Measurements from ENCODE around the gene IKZF3.
"Not testable (repeated sequence)": the region's sequence is repeated elsewhere in the genome, so short reads cannot be mapped to it uniquely, and the experiment has no call there.

IKZF3 gene
- total RNA-seq, result 189 to 301 (median 256) reads per million in 3 experiments

DNA sequence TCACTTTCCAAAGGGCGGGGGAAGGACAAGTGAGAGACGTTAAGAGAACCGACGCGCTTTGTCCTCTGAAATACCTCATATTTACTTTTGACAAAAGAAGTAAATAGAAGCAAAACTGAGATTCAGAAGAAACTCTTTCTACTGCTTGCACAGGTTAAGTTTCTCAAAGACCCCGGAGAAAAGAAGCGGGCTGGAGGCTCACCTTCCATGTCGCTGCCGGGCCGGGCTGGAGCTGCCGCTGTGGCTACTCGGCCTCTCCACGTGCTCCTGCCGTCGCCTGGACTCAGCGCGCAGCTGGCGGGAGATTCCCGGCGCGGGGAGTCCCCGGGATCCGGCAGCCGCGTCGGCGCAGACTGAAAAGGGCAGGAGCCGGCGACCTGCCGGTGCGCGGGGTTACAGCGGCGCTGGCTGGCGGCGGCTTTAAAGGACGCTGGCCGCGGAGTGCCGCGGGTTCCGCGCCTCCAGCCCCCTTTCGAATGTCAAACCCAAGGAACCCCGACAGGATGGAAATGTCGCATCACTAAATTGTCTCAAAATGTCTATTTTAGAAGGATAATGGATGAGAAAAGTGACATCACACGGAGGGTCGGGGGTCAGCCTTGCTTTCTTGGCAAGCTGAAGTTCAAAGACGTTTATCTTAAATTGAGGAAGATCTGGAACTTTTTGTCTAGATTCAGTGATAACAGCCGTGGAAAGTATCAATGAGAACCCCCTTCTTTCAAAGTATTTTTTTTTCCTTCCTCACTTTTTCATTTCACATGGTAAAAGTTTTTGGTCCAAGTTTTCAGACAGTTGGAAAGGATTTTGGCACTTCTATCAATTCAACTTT, at the start of gene IKZF3:
Gene IKZF3, minus strand, starts transcription at position 395 of the 829 bp plus-strand sequence. Its CDS starts 186 bp downstream, at position 209.
- DNase-seq, result peak; percentile 82

DNA sequence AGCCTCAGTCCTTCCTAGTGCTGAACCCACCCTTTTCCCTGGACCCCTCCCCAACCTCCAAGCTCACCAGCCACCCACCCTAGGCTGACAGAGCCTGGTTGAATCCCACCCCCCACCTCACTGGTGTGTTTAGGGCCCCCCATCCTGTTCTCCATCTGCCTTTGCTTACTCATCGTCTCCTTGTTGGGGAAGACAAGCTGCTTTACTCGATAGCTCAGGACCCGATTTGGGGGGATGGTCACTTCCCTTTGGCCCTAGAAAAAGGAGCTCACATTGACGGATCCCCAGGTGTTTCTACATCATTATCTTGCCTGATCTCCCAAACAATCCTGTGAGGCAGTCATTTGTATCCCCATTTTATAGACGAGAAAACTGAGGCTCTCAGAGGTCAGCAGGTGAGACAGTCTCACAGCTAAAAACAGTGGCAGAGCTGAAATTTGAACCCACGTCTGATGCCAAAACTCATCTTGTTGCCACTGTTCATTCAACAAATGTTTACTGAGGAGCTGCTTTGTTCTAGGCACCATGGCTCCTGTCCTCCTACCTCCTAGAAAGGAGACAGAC, 44.8 kb upstream of the IKZF3 start:
- DNase-seq, result no peak

DNA sequence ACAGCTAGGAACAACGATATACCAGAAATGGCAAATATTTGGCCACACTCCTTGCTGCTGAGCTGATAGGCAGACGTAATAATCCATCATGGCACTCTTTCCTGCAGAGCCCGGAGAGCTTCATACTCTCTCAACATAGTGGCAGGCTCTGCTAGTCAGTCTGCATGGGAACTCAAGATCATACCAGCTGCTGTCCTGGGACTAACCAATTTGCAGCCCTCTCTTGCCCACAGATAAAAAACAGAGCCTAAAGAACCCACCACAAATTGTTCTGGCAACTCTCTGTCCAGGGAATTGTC, 40.8 kb upstream of the IKZF3 start:
- no peak for DNase-seq

DNA sequence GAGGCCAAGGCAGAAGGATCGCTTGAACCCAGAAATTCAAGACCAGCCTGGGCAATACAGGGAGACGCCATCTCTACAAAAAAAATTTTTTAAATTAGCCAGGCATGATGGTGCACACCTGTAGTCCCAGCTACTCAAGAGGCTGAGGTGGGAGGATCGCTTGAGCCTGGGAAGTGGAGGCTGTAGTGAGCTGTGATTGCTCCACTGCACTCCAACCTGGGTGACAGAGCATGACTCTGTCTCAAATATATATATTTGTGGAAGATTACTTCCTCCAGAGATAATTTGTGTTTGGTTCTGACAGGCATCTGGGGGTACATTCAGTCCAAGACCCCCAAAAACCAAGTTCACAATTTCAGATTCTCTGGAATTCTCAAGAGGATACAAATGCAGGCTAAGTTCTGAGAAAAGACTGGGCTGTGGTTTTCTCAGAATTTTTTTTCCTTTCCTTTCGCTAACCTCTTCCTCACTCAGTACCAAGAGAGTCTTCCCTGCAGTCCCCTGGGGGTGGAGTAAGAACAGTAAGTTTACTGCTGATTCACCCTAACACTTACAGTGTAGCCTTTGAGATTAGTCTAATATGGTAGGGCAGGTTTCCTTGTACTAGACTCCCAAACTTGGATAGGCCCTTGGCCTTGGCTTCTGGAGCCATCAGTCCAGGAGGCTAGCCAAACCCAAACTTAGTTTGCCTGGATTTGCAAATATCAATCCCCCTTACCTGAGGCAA, 39.2 kb upstream of the IKZF3 start:
- DNase-seq, result peak; percentile 9

DNA sequence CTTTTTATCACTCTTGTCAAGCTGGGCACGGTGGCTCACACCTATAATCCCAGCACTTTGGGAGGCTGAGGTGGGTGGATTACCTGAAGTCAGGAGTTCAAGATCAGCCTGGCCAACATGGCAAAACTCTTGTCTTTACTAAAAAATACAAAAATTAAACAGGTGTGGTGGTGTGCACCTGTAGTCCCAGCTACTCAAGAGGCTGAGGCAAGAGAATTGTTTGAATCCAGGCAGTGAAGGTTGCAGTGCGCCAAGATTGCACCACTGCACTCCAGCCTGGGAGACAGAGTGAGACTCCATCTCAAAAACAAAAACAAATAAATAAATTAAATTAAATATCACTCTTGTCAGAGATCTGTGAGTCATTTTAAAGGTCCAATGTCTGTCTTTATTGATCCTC, 37.9 kb upstream of the IKZF3 start:
- DNase-seq, result not testable (repeated sequence)

DNA sequence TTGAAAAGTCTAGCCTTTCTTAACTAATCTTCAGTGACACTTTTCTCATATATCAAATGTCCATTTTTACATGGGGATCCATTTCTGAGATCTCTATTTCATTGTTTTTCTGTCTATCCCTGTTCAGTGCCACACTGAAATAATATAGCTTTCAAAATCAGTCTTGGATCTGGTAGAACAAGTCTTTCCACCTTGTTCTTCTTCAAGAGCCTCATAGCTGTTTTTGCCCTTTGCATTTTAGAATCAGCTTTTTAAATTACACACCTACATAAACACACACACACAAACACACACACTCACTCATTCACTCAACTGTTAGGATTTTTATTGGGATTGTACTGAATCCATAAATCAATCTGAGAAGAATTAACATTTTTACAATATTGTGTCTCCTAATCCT, 35.1 kb upstream of the IKZF3 start:
- no peak for DNase-seq

DNA sequence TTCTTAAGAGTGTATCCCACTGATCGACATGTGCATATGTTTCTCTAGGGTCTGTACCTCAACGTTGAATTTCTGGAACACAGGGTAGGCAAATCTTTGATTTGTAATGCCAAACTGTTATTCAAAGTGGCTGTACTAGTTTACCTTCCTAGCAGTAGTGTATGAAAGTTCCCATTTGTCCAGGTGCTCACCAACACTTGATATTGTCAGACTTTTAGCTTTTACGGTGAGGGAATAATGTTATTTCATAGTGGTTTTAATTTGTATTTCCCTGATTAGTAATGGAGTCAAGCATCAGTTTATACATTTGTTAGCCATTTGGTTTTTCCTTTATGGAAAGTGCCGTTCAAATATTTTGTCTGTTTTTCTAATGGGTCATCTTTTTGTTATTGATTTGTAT, 34.0 kb upstream of the IKZF3 start:
- no peak for DNase-seq

DNA sequence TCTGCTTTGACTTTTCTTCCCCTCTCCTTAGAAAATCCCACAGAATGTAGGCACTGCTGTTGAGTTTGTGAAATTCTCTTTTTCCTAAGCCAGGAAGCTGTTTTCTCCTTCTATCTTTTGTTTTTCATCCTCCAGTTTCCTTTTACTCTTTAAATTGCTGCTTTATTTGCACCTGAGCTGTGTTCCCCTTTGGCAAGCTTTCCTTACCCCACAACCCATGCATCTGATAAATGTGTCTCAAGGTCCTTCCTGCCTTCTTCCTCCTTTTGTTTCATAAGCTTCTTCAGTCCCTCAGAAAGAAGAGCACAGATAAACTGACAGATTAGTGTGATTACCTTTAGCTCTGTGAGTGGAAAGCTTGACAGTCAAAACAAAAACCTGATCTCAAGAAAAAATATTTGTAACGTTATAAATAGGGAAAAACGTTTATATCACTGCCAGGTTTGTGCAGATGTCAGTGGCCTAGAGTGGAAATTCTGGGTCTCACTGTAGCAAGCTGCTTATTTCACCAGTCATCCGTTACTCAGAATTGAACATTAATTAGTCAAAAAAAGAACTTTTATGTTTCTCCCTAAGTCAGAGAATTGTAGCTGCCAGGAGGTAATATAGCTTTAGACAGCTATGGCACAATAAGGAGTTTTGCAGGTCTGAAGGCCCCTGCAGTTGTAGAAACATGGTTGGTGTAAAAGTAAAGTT, 30.7 kb upstream of the IKZF3 start:
- DNase-seq, result no peak

DNA sequence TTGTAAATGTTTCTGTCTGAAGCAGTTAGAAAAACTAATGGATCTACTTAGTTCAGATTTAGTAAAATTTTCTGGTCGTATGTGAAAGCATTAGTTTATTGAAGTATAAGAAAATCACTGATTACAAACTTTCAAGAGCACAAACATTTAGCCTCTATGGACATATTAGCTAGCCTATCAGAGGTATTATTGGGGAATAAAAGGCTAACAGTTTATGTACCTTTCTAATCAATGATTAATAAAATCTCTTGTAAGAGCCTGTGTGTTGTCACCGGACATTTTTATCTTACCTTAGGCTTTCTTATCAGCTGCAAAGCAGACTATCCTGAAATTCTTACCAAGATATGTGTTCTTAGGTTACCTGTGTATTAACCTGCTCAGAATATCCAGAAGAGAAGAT, 25.1 kb upstream of the IKZF3 start:
- DNase-seq, result no peak

DNA sequence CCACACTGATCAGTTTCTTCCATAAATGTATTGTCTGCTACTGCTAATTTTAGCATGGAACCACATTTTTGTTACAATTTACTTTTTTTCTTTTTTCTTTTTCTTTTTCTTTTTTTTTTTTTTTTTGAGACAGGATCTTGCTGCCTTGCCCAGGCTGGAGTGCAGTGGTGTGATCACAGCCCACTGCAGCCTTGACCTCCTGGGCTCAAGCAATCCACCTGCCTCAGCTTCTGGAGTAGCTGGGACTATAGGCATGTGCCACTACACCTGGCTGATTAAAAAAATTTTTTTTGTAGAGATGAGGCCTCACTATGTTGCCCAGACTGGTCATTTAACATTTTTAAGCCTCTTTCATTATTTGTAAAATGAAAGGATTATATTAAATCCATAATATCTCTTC, 23.0 kb upstream of the IKZF3 start:
- no peak for DNase-seq

DNA sequence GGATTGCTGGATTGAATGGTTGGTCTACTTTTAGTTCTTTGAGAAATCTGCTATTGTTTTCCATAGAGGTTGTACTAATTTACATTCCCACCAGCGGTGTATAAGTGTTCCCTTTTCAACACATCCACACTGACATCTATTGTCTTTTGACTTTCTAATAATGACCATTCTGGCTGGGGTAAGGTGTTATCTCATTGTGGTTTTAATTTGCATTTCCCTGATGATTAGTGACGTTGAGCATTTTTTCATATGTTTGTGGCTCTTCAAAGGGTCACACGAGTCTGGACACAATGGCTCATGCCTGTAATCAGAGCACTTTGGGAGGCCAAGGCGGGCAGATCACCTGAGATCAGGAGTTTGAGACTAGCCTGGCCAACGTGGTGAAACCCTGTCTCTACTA, 22.0 kb upstream of the IKZF3 start:
- not testable (repeated sequence) for DNase-seq

DNA sequence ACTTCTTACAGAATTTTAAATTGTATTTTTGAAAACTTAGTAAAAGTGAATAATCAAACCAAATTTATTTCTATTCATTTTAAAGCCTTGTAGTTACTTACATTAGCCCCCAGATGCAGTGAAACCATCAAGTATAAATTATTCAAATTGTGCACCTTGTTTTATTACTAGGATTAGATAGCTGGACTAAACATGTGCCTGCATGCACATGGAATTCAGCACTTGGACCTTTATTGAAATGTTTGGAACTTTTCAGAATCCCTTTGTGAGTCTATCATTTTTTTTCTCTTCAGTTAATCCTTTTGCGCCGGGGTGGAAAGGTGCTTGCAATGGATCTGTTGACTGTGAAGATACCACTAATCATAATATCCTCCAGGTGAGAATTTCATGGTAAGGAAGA, 8.6 kb upstream of the IKZF3 start:
- no peak for DNase-seq

DNA sequence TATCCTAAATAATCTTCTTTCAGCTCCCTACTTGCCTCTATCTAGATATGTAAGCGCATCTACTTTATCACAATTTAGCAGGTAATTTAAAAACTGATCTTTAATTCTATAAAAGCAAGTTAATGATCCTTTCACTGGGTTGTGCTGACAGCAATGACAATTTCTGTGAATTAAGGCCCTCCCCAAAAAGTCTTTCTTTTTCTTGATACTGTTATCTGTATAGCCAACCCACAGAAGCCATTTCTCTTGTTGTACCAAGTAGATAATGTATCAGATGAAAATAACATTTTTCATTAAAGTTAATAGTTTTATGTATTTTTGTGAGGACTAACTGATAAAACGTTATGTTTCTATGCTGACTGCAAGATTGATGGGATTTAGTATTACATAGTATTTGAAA, 7.7 kb upstream of the IKZF3 start:
- DNase-seq, result no peak

DNA sequence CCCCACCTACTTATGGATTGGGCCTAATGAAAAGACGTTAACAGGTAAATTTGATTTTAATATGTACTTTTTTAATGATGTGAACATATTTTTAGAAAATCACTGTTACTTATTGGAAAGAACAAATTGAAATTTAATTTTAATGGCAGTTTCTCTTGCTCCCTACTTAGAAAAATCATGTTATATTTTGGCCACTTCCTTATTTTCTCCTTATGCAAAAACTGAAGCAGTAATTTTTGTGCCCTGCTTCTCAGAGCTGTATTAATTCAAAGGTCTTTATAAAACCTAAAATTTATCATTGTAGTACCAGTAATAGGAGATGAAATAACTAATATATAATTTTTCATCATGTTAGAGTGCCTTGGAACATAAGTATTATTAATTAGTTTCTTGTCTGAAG, 6.7 kb upstream of the IKZF3 start:
- no peak for DNase-seq

DNA sequence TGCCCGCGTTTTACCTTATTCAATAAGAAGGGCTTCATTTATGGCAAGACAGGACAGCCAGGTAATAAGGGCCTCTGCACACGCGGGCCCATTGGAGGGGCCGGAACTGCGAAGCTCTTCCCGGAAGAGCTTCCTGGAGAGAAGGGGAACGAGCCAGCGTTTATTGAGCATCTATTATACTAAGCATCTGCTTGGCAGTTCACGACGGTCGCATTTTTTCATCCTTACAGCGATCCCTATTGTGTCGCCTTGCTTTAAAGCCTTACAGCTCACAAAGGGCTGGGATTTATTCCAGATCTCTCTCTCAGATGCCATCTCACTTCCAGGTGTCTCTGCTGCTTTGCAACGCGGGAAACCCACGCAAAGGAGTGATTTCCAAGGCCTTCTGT, 4.4 kb upstream of the IKZF3 start:
- no peak for DNase-seq

DNA sequence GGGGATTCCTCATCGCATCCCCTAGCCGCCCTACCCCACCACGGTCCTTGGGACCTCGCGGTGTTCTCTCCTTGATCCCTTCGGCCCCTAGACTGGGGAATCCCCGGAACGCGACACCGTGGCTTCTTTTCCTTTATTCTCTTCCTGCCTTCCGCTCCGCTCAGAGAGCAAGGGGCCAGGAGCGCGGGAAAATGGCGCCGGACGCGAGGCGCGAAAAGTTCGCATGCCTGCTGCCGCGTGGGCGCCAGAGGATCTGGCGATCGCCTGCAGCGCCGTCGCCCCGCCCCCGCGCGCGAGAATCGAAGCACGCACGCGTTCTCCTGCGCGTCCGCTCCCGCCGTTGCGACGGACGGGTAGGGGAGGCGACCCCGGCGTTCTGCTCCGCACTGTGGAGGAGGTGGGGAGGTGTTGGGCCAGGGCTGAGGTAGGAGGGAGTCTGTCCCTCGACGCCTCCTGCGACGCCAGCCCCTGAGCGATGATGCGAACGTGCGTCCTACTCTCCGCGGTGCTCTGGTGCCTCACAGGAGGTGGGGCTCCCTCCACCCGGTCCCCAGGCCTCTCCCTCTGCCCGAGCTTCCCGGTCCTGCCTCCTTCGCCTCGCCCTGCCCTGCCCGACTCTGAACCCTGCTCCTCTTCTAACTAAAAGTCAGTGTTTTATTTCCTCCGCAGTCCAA, 3.9 kb upstream of the IKZF3 start, which contains the start of gene ZPBP2:
Gene ZPBP2, plus strand, starts transcription at position 323 of the 674 bp plus-strand sequence. Its CDS starts 153 bp downstream, at position 476.
- DNase-seq, result no peak

DNA sequence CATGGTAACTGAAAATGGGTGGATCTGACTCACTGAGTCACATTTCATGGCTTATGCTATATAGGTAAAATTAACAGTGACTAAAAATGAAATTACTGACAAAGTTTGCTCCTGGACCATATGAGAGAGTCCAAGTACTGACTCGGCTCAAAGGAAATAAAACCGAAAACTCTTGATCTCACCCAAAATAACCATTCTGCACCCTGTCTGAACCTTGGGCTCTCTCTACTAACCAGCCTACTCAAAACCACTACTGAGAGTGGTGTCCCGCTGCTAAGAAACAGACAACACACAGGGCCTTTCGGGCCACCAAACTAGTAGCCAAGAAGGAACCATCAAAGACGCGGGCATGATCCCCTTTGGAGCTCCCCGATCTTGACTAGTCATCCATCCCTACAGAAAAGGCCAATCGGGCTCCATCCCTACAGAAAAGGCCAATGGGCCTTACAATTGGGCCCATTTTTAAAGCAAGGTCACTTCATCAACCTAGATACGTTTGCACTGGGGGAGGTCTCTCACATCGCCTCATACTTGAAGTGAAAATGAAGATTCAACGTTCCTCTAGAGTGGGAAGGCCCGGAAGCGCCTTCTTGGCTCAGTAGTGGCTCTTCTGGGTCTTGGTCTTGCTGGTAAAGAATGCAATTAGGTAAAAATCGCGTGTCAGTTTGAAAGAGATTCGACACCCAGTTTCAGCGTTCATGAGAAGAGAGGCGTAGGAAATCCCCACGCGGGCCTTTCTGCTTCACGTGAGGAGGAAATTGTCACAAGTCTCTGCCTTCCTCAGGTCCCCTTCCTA, 3.2 kb upstream of the IKZF3 start:
- DNase-seq, result peak; percentile 71

DNA sequence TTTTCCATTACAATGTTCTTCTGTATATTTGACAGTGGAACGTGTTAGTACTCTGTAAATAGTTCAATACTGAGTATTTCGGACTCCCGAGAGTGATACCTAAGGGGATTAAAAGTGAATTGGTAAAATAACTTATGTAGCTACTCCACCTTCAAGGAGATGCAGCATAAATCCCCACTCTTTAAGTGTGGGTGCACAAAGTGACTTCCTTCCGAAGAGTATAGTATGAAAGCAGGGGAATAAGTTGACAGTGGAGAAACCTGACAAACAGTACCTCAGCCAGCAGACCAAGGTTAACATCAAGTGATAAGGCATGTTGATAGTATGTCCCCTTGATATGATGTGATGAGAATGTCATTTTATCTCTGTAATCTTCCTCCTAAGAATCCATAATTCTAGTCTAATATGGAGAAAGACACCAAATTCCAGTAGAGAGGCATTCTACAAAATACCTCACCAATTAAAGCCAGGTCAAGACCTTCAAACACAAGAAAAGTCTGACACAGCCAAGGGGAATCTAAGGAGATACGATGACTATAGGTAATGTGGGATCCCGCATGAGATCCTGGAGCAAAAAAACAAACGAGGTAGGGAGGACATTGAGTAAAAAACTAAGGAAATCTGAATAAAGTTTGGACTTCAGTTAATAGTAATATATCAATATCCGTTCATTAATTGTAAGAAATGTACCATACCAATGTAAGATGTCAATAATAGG, 2.1 kb upstream of the IKZF3 start:
- no peak for DNase-seq

DNA sequence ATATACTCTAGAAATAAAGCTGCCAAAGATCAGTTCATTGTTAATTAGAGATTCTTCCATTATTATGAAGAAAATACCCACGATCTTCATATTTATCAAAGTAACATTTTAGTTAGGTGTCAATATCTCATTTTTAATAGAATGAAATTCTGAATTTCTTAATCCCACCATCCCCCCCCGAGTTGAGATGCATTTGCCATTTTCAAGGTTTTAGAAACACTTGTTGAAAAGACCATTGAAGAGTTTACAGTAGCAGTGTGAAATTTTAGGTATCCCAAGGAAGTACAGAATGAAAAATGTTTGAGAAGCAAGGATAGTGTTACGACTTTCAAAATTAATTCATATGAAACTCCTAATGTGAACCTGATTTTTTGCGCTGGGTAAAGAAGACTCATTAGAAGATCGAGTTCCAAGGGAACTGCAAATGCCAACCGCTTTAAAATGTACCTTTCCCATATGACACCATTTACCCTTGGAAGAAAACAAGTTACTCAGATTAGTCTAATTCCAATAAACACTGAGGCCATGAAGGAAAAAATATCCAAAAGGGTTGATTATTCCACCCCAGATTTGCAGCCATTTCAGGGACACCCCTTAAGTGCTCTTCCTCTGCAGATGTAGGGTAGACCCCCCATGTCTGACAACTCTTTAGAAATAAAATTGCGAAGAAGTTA, 731 bp downstream of the IKZF3 start:
- DNase-seq, result no peak

DNA sequence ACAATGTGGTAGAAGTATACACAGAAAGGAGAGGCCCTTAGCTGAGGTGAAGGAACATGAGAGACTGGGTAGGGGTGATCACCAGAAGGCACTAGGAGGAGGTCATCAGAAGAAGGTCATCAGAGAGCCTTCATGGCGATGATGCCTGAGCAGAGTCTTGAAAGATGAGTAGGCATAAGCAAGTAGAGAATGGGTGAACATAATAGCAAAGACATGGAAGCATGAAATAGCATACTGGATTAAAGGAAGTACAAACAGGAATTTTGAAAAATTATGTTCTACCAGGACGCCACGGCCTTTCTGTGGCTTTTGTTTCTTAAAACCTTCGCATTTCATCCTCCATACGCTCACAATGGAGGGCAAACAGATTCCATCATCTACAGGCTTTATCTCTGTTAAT, 2.9 kb downstream of the IKZF3 start:
- DNase-seq, result no peak

Measured in central memory CD4-positive, alpha-beta T cell (primary cell).